Prostate gland (tissue), 2 donors: Measurements from ENCODE around the gene SAAL1. TPM values are rescaled to one million over a fixed set of nuclear protein-coding genes. Genes with fewer than 3 reads are reported as not detected.

Source experiments
- DNase-seq: peaks from one replicate; pipeline ENCODE4 v3.0.0-alpha.2; 2019; ENCODE audit warnings: low spot score
- H3K27ac ChIP-seq, 2 donors: fragments of 200-600 bp; sonication (generic); 2 replicates each; pipeline ENCODE4 v1.5.1; 2017 to 2019
- H3K27me3 ChIP-seq: fragments of 200-600 bp; sonication (generic); replicated peaks from 2 replicates; pipeline ENCODE4 v1.5.1; 2019; ENCODE audit not compliant: insufficient read depth
- H3K36me3 ChIP-seq, 2 donors: fragments of 200-600 bp; sonication (generic); 1 replicate in 1 of 2; 2 replicates in 1 of 2; pipeline versions ENCODE4 v1.5.1 to v1.8.1; 2017 to 2019
- H3K4me1 ChIP-seq: fragments of 200-600 bp; sonication (generic); replicated peaks from 2 replicates; pipeline ENCODE4 v1.5.1; 2019
- H3K4me3 ChIP-seq, 2 donors: fragments of 200-600 bp; sonication (generic); 2 replicates each; pipeline ENCODE4 v1.5.1; 2017 to 2019
- H3K9me3 ChIP-seq: fragments of 200-600 bp; sonication (generic); 2 replicates; pipeline ENCODE4 v1.5.1; 2017
- CTCF ChIP-seq, 4 experiments: fragments of 200-600 bp in 2 of 4; fragments of 450-650 bp in 2 of 4; sonication (generic) in 2 of 4; IDR thresholded peaks; 1 replicate in 3 of 4; 2 replicates in 1 of 4; pipeline ENCODE4 v1.5.1; 2016 to 2019; ENCODE audit warnings: antibody characterized with exemption in 4 of 4, mild to moderate bottlenecking in 2 of 4, moderate library complexity in 2 of 4
- POLR2A ChIP-seq: fragments of 450-650 bp; IDR thresholded peaks from one replicate; pipeline ENCODE4 v1.6.1; 2016; ENCODE audit warnings: antibody characterized with exemption, mild to moderate bottlenecking
- POLR2AphosphoS5 ChIP-seq: sonication (generic); formaldehyde crosslinking; IDR thresholded peaks from one replicate; pipeline ENCODE4 v1.6.1; 2017; ENCODE audit warnings: antibody characterized with exemption
- WGBS: methylation state at CpG from one replicate; pipeline ENCODE4 v1.1.5; 2018; 5-methylcytosine and 5-hydroxymethylcytosine counted together
- intact Hi-C: fragments of 100-400 bp; cut with DNase I; formaldehyde crosslinking; loops from one replicate; pipeline ENCODE4 v1.14.2; 2022
- total RNA-seq, 2 donors: library from RNA; depleted of rRNA; stranded (reverse); fragments of >200 nt; gene quantifications; one replicate each; pipeline ENCODE4 v1.1.0, GENCODE V29; 2016

Gene SAAL1
- total RNA-seq, 2 donors from 2014 or later, result 11.2 to 25.8 TPM

- no peaks in the 10 kb centered on the region for H3K36me3 ChIP-seq
- H3K27ac ChIP-seq, result no peak overlapping the region
- no peaks in the 10 kb centered on the region for H3K27me3 ChIP-seq
- 48% methylated on average over 4 of the region's 4 CpGs for WGBS
- no peak for DNase-seq
- intact Hi-C loops, result no loop called here
- H3K4me3 ChIP-seq, result no peak overlapping the region
- no peaks in the 10 kb centered on the region for H3K4me1 ChIP-seq
- TF ChIP-seq CTCF (IDR thresholded peaks at IDR 0.05), result no peak
- TF ChIP-seq POLR2A, result no peak
- TF ChIP-seq POLR2AphosphoS5, result peak; percentile 23
- no peaks in the 10 kb centered on the region for H3K9me3 ChIP-seq
Measured at GRCh38 chr11:18071098-18071705, 34.7 kb downstream of the SAAL1 start.

GRCh38 chr11:18067372-18067771, 38.5 kb downstream of the SAAL1 start:
- TF ChIP-seq POLR2AphosphoS5, result no peak
- TF ChIP-seq POLR2A, result no peak
- Histone ChIP-seq H3K4me3 (no peak overlapping the region), H3K27me3 (no peaks in the 10 kb centered on the region), H3K9me3 (no peaks in the 10 kb centered on the region), H3K36me3 (no peaks in the 10 kb centered on the region), H3K27ac (no peak overlapping the region), H3K4me1 (peaks cover 2% of the 10 kb centered on the region)
- 98% methylated on average over 2 of the region's 2 CpGs for WGBS
- intact Hi-C loops, result no loop called here
- DNase-seq, result no peak

GRCh38 chr11:18066626-18067025, 39.3 kb downstream of the SAAL1 start:
- WGBS, result 100% methylated on average over 2 of the region's 2 CpGs
- no peaks in the 10 kb centered on the region for H3K36me3 ChIP-seq
- peaks cover 2% of the 10 kb centered on the region for H3K4me1 ChIP-seq
- DNase-seq, result no peak
- intact Hi-C loops, result no loop called here
- H3K4me3 ChIP-seq, result no peak overlapping the region
- TF ChIP-seq CTCF (IDR thresholded peaks at IDR 0.05) (no peak), POLR2A (no peak), POLR2AphosphoS5 (no peak)
- no peak overlapping the region for H3K27ac ChIP-seq
- no peaks in the 10 kb centered on the region for H3K27me3 ChIP-seq
- H3K9me3 ChIP-seq, result no peaks in the 10 kb centered on the region

GRCh38 chr11:18065572-18065971, 40.3 kb downstream of the SAAL1 start:
- Histone ChIP-seq H3K4me3 (no peak overlapping the region), H3K27ac (no peak overlapping the region), H3K4me1 (peaks cover 2% of the 10 kb centered on the region), H3K27me3 (no peaks in the 10 kb centered on the region), H3K9me3 (no peaks in the 10 kb centered on the region), H3K36me3 (no peaks in the 10 kb centered on the region)
- WGBS, result 50% methylated on average over 8 of the region's 8 CpGs
- DNase-seq, result peak; percentile 59
- TF ChIP-seq POLR2AphosphoS5, result peak; percentile 78
- no peak for TF ChIP-seq CTCF (IDR thresholded peaks at IDR 0.05)
- intact Hi-C loops, result no loop called here

- DNase-seq, result no peak
- no peaks in the 10 kb centered on the region for H3K9me3 ChIP-seq
- TF ChIP-seq POLR2A (no peak), POLR2AphosphoS5 (no peak), CTCF (IDR thresholded peaks at IDR 0.05) (no peak)
- no peak overlapping the region for H3K4me3 ChIP-seq
- H3K27ac ChIP-seq, result no peak overlapping the region
- intact Hi-C loops, result no loop called here
- H3K27me3 ChIP-seq, result no peaks in the 10 kb centered on the region
- peaks cover 2% of the 10 kb centered on the region for H3K4me1 ChIP-seq
- H3K36me3 ChIP-seq, result no peaks in the 10 kb centered on the region
- WGBS, result 83% methylated on average over 7 of the region's 7 CpGs
Measured at GRCh38 chr11:18064450-18065054, 41.3 kb downstream of the SAAL1 start.
